Right atrium auricular region (tissue), 2 donors: ENCODE data around the gene DLGAP1. TPM values are rescaled to one million over a fixed set of nuclear protein-coding genes. Genes with fewer than 3 reads are reported as not detected.

Experiments
- DNase-seq: peaks from one replicate; pipeline ENCODE4 v3.0.0-alpha.2; 2019; ENCODE audit warnings: low spot score
- H3K27ac ChIP-seq, 2 donors: fragments of 200-600 bp; sonication (generic); 1 replicate in 1 of 2; 2 replicates in 1 of 2; pipeline ENCODE4 v1.5.1; 2016 to 2019
- H3K27me3 ChIP-seq, 2 donors: fragments of 200-600 bp; sonication (generic); one replicate each; pipeline versions ENCODE4 v1.5.1 to v1.6.0; 2017 to 2019
- H3K36me3 ChIP-seq: fragments of 200-600 bp; sonication (generic); one replicate; pipeline ENCODE4 v1.5.1; 2016
- H3K4me1 ChIP-seq, 2 donors: fragments of 200-600 bp; sonication (generic); one replicate each; pipeline versions ENCODE4 v1.5.1 to v1.6.0; 2017 to 2019
- H3K4me3 ChIP-seq, 2 donors: fragments of 200-600 bp; sonication (generic); 1 replicate in 1 of 2; 2 replicates in 1 of 2; pipeline ENCODE4 v1.5.1; 2017 to 2019; ENCODE audit warnings: mild to moderate bottlenecking in 1 of 2, moderate library complexity in 1 of 2
- H3K9me3 ChIP-seq, 2 donors: fragments of 200-600 bp; sonication (generic); one replicate each; pipeline ENCODE4 v1.5.1; 2019
- total RNA-seq, 2 donors: library from RNA; depleted of rRNA; stranded (reverse); fragments of >200 nt; gene quantifications; one replicate each; pipeline ENCODE4 v1.1.0, GENCODE V29; 2016
- TF ChIP-seq, protein P1 (sequence below), 2 donors: fragments of 200-600 bp; sonication (generic); IDR thresholded peaks; one replicate each; pipeline ENCODE4 v1.5.1; 2019; ENCODE audit warnings: antibody characterized with exemption in 2 of 2

Gene DLGAP1
- total RNA-seq, 2 donors from 2014 or later, result 0.56 to 1.1 TPM

DNA sequence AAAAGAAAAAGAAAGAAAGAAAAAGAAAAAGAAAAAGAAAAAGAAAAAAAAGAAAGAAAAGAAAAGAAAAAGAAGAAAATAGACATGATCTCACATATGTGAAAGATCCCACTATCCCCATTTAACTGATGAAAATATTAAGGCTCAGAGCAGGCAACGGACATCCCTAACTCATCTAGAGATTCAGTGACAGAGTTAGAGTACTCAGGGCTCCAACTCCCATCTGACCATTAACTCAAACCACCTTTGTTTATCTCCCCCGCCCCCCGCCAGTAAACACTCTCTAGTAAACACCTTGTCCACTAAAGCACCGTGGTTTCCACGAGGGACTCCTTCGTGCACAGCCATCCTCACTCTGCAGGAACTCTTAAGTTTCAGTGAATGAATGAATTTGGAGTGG lies 862.2 kb downstream of the DLGAP1 start:
- Histone ChIP-seq H3K27me3 (no peaks in the 10 kb centered on the region), H3K27ac (peak overlapping the region; percentile 96 to 97), H3K9me3 (no peaks in the 10 kb centered on the region), H3K36me3 (no peaks in the 10 kb centered on the region), H3K4me3 (no peak overlapping the region), H3K4me1 (peaks cover 0 to 43% of the 10 kb centered on the region in 2 donors)
- no peak for DNase-seq
- TF ChIP-seq, protein P1, sequence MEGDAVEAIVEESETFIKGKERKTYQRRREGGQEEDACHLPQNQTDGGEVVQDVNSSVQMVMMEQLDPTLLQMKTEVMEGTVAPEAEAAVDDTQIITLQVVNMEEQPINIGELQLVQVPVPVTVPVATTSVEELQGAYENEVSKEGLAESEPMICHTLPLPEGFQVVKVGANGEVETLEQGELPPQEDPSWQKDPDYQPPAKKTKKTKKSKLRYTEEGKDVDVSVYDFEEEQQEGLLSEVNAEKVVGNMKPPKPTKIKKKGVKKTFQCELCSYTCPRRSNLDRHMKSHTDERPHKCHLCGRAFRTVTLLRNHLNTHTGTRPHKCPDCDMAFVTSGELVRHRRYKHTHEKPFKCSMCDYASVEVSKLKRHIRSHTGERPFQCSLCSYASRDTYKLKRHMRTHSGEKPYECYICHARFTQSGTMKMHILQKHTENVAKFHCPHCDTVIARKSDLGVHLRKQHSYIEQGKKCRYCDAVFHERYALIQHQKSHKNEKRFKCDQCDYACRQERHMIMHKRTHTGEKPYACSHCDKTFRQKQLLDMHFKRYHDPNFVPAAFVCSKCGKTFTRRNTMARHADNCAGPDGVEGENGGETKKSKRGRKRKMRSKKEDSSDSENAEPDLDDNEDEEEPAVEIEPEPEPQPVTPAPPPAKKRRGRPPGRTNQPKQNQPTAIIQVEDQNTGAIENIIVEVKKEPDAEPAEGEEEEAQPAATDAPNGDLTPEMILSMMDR (IDR thresholded peaks at IDR 0.05), result no peak

DNA sequence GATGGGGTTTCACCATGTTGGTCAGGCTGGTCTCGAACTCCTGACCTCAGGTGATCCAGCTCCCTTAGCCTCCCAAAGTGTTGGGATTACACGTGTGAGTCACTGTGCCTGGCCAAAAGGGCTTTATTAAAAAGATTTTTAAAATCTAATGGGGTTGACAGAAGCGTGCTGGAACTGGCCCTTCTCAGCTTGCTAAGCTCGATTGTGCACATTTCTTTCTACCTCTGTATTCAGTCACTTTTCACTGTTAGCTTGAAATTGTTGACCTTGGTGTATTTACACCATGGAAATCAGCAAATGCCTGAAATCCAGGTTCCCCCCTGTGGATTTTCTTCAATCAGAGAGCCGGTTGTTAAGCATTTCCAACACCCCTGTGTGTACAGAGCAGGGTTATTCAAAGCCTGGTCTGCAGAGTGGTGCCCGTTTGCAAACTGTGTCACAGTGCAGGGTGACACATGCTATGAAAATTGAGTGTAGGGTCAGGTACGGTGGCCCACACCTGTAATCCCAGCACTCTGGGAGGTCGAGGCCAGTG lies 864.9 kb downstream of the DLGAP1 start:
- Histone ChIP-seq H3K4me3 (no peak overlapping the region), H3K27me3 (no peaks in the 10 kb centered on the region), H3K36me3 (no peaks in the 10 kb centered on the region), H3K4me1 (peaks cover 0 to 23% of the 10 kb centered on the region in 2 donors), H3K27ac (no peak overlapping the region), H3K9me3 (no peaks in the 10 kb centered on the region)
- no peak for DNase-seq
- TF ChIP-seq, protein P1 (IDR thresholded peaks at IDR 0.05), result no peak

DNA sequence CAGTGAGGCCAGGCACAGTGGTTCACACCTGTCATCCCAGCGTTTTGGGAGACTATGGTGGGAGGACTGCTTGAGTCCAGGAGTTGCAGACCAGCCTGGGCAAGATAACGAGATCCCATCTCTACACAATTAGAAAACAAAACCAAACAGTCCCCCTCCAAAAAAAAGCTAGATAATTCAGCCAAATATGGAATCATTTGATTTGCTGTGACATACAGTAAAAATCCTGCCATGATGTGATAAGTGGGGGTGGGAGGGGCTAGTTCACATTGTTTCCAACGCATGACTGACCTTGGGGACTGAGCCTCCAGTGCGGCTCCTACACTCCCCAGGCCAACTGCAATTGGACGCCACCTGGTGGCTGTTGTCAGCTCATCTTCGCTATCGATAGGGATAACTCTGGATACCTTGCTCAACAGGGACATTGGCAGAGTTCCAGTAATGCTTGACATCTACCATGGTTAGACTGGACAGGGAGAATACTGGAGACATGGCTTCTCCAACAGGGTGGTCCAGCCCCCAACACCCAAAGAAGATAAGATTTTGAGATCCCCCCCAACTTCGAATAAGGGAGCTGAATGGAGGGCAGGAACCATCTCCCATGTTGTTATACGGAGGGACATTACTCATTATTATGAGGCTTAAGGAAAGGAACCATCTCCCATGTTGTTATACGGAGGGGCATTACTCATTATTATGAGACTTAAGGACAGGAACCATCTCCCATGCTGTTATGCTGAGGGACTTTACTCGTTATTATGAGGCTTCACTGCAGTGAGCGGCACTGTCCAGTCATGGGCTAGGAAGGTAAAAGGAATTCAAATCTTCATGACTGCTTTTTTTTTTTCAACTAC lies 869.2 kb downstream of the DLGAP1 start:
- peak; percentile 78 for DNase-seq
- Histone ChIP-seq H3K4me3 (no peak overlapping the region), H3K4me1 (peaks cover 0 to 7% of the 10 kb centered on the region in 2 donors), H3K27ac (no peak overlapping the region), H3K9me3 (no peaks in the 10 kb centered on the region), H3K27me3 (no peaks in the 10 kb centered on the region), H3K36me3 (no peaks in the 10 kb centered on the region)
- TF ChIP-seq, protein P1 (IDR thresholded peaks at IDR 0.05), result peak in 1 of 2 donors; percentile 80

DNA sequence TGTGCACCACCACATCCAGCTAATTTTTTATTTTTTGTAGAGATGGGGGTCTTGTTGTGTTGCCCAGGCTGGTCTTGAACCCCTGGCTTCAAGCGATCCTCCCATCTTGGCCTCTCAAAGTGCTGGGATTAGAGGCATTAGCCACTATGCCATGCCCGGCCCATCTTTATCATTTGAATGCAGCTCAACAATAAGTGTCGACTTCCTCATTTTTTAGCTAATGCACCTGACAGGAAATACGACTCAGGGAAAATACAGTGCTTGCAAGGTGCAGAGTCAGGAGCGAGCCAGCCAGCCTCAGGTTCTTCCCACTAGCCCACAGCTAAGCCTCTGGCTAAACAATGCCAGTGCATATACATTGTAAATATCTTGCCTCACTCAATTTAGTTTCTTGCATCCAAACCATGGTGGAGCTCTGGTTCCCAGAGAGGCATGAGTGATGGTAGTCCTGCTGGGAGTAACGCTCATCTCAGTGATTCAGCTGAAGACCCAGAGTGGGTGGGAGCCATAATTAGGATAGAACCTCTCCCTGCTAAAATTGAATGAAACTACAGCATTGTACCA lies 870.1 kb downstream of the DLGAP1 start:
- TF ChIP-seq, protein P1 (IDR thresholded peaks at IDR 0.05), result no peak
- no peaks in the 10 kb centered on the region for H3K36me3 ChIP-seq
- H3K4me3 ChIP-seq, result no peak overlapping the region
- H3K4me1 ChIP-seq, result peaks cover 0 to 7% of the 10 kb centered on the region in 2 donors
- no peaks in the 10 kb centered on the region for H3K27me3 ChIP-seq
- H3K27ac ChIP-seq, result no peak overlapping the region
- no peaks in the 10 kb centered on the region for H3K9me3 ChIP-seq
- no peak for DNase-seq

DNA sequence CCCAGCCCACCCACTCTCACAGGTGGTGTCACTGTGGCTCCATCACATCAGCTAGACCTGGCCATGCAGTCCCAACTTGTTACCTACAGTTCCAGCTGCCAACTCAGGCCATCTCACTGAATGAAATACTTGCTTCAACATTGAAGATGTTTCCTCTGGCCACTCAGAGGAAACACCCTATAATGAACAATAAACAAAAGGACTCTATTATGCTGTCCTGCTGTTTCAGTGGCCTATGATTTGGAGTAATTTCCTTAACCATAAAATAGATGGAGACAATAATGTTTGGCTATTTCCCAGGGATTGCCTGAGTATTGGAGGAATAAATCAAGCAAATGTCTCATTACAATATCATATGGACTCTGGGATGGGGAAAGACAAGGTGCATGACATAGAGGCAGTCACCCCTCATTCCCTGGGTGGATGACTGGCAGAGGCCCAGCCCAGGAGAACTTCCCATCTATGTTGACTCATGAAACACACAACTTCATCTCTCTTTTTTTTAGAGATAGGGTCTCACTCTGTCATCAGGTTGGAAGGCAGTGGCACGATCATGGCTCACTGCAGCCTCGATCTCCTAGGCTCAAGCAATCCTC lies 870.7 kb downstream of the DLGAP1 start:
- peaks cover 0 to 7% of the 10 kb centered on the region in 2 donors for H3K4me1 ChIP-seq
- H3K4me3 ChIP-seq, result no peak overlapping the region
- no peaks in the 10 kb centered on the region for H3K27me3 ChIP-seq
- H3K27ac ChIP-seq, result no peak overlapping the region
- TF ChIP-seq, protein P1 (IDR thresholded peaks at IDR 0.05), result no peak
- no peaks in the 10 kb centered on the region for H3K36me3 ChIP-seq
- H3K9me3 ChIP-seq, result no peaks in the 10 kb centered on the region
- DNase-seq, result no peak
